GM18498 (cell line): ENCODE results near the gene PADI1.

Experiments
- ATAC-seq: cut with Tn5 transposase; IDR thresholded peaks from one replicate; pipeline ENCODE4 v1.9.1; 2021; ENCODE audit warnings: mild to moderate bottlenecking, moderate library complexity; ENCODE audit not compliant: unreplicated experiment

PADI1 gene

DNA sequence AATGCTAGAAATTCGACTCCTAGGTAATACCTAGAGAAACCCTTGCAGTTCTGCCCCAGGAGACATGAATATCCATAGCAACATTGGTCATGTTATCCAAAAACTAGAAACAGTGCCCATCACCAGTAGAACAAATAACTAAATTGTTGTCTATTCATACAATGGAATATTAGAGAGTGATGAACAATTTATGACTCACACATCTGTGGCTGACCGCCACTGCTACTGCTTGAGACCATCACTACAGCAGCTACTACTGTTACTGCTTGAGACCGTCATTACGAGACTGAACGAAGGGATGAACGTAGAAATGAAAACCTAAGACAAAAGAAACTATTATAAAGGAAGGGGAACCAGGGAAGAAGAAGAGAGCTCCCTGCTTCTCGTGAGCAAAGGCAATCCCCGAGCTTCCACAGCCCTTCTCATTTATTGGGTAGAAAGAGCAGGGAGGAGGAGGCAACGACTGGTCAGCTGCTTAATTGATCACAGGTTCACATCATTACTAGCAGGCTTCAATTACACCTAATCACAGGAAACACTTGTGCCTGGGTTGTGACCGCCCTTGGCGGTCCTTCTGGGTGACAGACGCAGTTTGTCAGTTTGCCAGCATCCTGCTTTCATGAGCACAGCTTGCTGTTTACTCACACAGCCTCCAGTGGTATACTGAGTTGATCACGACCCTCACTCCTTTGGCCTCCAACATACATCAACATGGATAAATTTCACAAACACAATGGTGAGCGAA is 88.9 kb downstream of the PADI1 start:
- no peak for ATAC-seq

DNA sequence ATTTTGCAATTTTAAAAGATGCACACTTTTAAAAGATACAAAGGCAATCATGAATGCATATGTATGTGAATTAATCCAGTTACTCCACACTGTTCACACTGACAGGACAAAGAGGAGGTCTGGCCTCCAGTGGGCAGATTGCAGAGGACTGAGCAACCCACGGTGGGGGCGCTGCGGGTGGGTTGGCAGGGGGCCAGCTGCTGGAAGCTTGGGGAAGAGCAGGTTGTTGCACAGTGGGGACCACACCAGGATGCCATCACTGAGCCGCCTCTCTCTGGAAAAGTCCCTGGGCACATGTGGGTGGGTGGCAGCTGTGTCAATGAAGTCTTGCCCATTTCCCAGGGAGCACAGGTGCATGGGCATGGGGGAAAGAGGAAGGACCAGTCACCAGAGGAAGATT is 90.4 kb downstream of the PADI1 start:
- ATAC-seq: no peak
